ENCODE measurements around the gene FZD2.

The FZD2 gene

DNA sequence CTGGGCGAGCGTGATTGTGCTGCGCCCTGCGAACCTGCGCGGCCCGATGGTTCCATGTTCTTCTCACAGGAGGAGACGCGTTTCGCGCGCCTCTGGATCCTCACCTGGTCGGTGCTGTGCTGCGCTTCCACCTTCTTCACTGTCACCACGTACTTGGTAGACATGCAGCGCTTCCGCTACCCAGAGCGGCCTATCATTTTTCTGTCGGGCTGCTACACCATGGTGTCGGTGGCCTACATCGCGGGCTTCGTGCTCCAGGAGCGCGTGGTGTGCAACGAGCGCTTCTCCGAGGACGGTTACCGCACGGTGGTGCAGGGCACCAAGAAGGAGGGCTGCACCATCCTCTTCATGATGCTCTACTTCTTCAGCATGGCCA, 1.0 kb downstream of the FZD2 start:
- Histone ChIP-seq H3K36me3 (ENCODE audit: control insufficient read depth, insufficient read depth, low read length) (no peaks in the 10 kb centered on the region), H3K4me3 (replicated peaks; ENCODE audit: low read depth, low read length) (no peak overlapping the region), H3K27me3 (replicated peaks; ENCODE audit: control insufficient read depth, insufficient read depth, low read length) (no peaks in the 10 kb centered on the region)
- TF ChIP-seq, protein P1, sequence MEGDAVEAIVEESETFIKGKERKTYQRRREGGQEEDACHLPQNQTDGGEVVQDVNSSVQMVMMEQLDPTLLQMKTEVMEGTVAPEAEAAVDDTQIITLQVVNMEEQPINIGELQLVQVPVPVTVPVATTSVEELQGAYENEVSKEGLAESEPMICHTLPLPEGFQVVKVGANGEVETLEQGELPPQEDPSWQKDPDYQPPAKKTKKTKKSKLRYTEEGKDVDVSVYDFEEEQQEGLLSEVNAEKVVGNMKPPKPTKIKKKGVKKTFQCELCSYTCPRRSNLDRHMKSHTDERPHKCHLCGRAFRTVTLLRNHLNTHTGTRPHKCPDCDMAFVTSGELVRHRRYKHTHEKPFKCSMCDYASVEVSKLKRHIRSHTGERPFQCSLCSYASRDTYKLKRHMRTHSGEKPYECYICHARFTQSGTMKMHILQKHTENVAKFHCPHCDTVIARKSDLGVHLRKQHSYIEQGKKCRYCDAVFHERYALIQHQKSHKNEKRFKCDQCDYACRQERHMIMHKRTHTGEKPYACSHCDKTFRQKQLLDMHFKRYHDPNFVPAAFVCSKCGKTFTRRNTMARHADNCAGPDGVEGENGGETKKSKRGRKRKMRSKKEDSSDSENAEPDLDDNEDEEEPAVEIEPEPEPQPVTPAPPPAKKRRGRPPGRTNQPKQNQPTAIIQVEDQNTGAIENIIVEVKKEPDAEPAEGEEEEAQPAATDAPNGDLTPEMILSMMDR (IDR thresholded peaks at IDR 0.05; ENCODE audit: insufficient read depth, low read length, poor library complexity, severe bottlenecking), result no peak
- no peak for DNase-seq (ENCODE audit: extremely low read depth, insufficient read length)

DNA sequence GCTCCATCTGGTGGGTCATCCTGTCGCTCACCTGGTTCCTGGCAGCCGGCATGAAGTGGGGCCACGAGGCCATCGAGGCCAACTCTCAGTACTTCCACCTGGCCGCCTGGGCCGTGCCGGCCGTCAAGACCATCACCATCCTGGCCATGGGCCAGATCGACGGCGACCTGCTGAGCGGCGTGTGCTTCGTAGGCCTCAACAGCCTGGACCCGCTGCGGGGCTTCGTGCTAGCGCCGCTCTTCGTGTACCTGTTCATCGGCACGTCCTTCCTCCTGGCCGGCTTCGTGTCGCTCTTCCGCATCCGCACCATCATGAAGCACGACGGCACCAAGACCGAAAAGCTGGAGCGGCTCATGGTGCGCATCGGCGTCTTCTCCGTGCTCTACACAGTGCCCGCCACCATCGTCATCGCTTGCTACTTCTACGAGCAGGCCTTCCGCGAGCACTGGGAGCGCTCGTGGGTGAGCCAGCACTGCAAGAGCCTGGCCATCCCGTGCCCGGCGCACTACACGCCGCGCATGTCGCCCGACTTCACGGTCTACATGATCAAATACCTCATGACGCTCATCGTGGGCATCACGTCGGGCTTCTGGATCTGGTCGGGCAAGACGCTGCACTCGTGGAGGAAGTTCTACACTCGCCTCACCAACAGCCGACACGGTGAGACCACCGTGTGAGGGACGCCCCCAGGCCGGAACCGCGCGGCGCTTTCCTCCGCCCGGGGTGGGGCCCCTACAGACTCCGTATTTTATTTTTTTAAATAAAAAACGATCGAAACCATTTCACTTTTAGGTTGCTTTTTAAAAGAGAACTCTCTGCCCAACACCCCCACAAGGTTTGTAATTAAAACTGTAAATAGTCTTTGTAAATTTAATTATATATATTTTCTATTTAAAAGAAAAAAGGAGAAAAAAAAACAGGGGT, 1.7 kb downstream of the FZD2 start:
- Histone ChIP-seq H3K27me3 (replicated peaks; ENCODE audit: control insufficient read depth, insufficient read depth, low read length) (no peaks in the 10 kb centered on the region), H3K4me3 (replicated peaks; ENCODE audit: low read depth, low read length) (no peak overlapping the region), H3K36me3 (ENCODE audit: control insufficient read depth, insufficient read depth, low read length) (no peaks in the 10 kb centered on the region)
- no peak for DNase-seq (ENCODE audit: extremely low read depth, insufficient read length)
- TF ChIP-seq, protein P1 (IDR thresholded peaks at IDR 0.05; ENCODE audit: insufficient read depth, low read length, poor library complexity, severe bottlenecking), result no peak

DNA sequence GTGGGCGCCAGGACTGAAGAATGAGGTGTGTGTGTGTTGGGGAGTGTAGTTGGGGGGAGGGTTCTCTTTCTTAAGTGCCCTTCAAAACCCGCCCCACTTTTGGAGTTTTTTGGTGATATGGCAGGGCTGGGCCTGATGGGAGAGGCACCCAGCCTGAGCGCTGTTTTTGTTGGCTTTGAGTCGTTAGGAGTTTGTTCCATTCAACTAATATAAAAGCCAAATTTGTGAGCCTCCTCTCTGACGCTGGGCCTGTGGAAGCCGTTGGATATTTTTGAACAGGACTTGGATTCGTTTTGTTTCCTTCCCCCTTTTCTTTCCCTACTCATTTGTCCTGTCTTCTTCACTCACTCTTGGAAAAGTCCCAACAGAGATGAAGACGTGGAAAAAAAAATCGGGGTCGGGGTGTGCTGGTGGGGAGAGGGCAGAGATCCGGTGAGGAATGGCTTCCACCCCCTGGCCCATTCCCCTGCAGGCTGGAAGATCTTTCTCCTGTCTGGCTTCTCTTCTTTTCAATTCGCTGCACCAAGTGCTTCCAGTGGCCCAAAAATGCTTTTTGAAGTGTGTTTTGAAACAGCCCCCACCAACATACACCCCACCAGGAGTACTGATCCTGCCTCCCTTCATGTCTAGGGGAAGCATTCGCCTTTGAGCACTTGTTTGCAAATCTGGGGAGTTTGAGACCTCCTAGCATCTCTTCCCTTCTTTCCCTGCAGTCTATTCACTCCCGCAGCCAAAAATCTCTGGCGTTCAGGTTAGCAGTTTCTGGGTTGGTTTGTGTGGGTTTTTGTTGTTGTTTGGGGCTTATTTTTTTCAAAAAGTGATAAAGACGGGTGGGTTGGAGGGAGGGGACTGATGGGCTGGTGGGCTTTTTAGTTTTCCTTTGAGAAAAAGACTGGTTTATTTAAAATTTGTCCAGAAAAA, 2.6 kb downstream of the FZD2 start:
- TF ChIP-seq, protein P1 (IDR thresholded peaks at IDR 0.05; ENCODE audit: insufficient read depth, low read length, poor library complexity, severe bottlenecking), result no peak
- Histone ChIP-seq H3K27me3 (replicated peaks; ENCODE audit: control insufficient read depth, insufficient read depth, low read length) (no peaks in the 10 kb centered on the region), H3K4me3 (replicated peaks; ENCODE audit: low read depth, low read length) (no peak overlapping the region), H3K36me3 (ENCODE audit: control insufficient read depth, insufficient read depth, low read length) (no peaks in the 10 kb centered on the region)
- no peak for DNase-seq (ENCODE audit: extremely low read depth, insufficient read length)

DNA sequence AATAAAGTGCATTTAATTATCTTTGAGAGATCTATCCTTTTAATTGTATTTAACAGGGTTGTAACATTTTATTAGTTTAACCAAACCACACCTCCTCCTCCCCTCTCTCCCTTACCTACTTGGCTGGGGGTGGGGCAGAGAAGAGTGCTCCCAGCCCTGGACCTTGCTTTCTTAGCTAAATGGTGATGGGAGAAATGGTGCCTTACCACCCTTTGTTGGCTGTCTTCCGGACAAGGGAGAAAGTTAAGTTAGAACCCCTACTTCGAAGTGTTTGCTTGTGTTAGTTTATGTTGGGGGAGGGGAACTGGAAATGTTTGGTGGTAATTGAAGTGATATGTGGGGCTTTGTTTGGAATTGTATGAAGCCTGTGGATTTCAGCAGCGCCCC, 3.9 kb downstream of the FZD2 start:
- TF ChIP-seq, protein P1 (IDR thresholded peaks at IDR 0.05; ENCODE audit: insufficient read depth, low read length, poor library complexity, severe bottlenecking), result no peak
- Histone ChIP-seq H3K36me3 (ENCODE audit: control insufficient read depth, insufficient read depth, low read length) (no peaks in the 10 kb centered on the region), H3K27me3 (replicated peaks; ENCODE audit: control insufficient read depth, insufficient read depth, low read length) (no peaks in the 10 kb centered on the region), H3K4me3 (replicated peaks; ENCODE audit: low read depth, low read length) (no peak overlapping the region)
- DNase-seq (ENCODE audit: extremely low read depth, insufficient read length), result no peak

DNA sequence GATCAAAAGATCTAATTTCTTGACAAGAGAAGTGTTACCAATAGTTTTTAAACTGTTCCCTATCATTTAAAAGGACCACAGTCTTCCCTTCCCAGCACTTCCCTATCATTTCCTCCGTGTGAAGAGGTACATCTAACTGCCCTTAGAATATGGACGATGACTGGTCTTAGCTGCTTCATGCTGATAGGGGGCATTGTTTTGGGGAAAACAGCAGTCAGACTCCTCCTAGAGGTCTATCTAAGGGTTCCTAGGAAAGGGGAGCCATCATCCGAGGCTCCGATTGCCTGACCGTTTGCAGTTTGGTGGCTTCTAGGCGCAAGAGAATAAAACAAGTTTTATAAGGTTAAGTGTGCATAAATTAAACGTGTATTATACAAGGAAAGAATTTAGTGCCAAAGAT, 7.1 kb downstream of the FZD2 start:
- H3K36me3 ChIP-seq (ENCODE audit: control insufficient read depth, insufficient read depth, low read length), result no peaks in the 10 kb centered on the region
- TF ChIP-seq, protein P1 (IDR thresholded peaks at IDR 0.05; ENCODE audit: insufficient read depth, low read length, poor library complexity, severe bottlenecking), result no peak
- DNase-seq (ENCODE audit: extremely low read depth, insufficient read length), result no peak
- H3K4me3 ChIP-seq (replicated peaks; ENCODE audit: low read depth, low read length), result no peak overlapping the region
- no peaks in the 10 kb centered on the region for H3K27me3 ChIP-seq (replicated peaks; ENCODE audit: control insufficient read depth, insufficient read depth, low read length)

All from GM06990 (cell line).